HG03571 (cell line): ENCODE measurements around the gene MAP7.

Experiments used
- ATAC-seq: cut with Tn5 transposase; IDR thresholded peaks from one replicate; pipeline ENCODE4 v1.9.1; 2021; ENCODE audit not compliant: unreplicated experiment

The MAP7 gene

GRCh38 chr6:136344420-136344819, 205.8 kb downstream of the MAP7 start:
- no peak for ATAC-seq

- no peak for ATAC-seq
These were observed 206.5 kb downstream of the MAP7 start for GRCh38 chr6:136343700-136344099.

GRCh38 chr6:136343275-136343674, 206.9 kb downstream of the MAP7 start:
- no peak for ATAC-seq

DNA sequence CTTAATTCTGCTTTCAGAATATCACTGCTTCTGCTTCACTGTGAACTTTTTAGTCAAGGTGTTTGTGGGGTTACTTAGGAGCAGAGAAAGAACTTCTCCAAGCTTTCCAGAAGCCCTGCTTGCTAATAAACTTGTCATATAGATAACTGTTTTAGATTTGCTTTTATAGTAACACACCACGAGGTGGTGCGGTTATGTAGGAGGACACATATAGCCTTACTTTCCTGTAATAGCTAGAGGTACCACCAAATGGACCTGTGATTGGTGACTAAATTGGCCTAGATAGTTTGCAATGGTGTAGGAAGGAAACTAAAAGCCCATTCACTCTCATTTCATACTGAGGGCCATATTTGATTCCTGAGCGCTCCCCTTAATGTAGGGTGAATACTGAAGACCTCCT, 208.3 kb downstream of the MAP7 start:
- ATAC-seq = no peak

- ATAC-seq = no peak
These were observed 208.9 kb downstream of the MAP7 start for GRCh38 chr6:136341367-136341766.

- no peak for ATAC-seq
These were observed 211.7 kb downstream of the MAP7 start for GRCh38 chr6:136338486-136338885.

DNA sequence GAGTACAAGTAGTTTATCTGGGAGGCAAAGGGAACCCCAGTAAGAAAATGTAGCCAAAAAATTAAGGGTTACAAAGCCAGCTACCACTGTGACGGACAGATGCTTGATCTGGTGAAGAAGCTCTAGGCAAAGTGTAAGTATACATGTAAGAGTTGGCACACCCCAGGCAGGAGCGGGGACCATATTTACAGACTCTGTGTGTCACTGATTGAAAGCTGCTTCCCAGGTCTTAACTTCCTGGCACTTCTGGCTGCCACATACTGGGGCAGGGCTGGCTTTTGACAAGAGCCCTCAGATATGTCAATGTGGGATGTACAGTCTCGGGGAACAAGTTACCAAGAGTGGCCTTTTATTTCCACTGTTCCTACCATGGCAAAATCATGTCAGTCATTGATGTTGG, 212.6 kb downstream of the MAP7 start:
- ATAC-seq = no peak

DNA sequence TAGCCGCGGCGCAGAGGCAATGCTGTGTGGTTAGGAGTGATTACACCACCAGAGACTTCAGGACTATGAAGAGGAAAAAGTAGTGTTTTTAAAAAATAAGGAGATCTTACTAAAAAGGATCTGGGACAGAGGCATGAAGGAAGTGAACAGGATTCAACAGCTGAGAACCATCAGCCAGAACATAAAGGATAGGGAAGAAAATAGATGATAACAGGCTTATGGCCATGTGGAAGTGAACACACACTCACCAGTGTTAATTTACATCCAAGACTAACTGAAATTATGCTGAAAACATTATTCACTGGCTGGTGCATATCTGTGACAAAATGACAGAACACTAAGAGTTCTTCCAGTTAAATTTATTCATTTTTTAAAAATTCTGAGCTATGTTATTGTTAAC, 213.1 kb downstream of the MAP7 start:
- no peak for ATAC-seq

DNA sequence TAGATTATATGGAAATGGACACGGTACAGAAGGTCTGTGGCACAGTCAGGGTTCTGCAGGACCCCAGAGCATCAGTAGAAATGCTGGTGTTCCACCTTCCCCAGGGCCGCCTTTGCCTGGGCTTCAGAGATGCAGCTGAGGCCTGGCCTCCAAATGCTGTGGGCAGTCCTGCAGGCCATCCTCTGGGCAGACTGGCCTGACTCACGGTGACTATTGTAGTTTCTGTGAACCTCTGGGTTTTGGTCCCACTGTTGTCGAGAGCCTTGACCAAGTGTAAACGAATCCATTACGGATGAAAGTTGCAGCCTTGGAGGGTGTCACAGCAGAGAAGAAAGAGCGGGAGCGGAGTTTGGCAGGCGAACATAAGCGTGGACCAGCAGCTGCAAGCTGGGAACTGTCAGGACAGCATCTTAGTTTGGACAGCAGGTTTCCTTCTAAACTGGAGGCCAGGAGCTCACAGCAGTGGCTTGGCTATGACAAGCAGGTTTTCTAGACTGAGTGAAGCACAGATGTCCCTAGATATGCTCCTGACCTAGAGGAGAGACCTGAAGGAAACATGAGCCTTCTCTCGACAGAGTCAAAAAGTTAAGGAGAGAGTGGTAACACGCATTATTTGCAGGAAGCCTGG, 214.4 kb downstream of the MAP7 start:
- ATAC-seq = no peak

- no peak for ATAC-seq
These were observed 215.4 kb downstream of the MAP7 start for GRCh38 chr6:136334853-136335252.

- no peak for ATAC-seq
These were observed 215.8 kb downstream of the MAP7 start for GRCh38 chr6:136334465-136334846.

- no peak for ATAC-seq
These were observed 216.3 kb downstream of the MAP7 start for GRCh38 chr6:136333824-136334464.

DNA sequence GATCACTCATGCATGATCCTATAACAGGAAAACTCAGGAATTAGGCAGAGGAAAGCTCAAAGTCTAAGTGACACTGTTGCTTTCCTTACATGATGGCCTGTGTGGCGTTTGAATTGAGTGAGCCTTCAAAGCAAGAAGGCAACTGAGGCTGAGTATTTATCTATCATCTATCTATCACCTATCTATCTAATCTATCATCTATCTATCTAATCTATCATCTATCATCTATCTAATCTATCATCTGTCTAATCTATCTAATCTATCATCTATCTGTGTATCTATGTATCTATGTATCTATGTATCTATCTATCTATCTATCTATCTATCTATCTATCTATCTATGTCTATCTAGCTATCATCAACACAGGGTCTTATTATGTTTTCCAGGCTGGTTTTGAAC, 218.8 kb downstream of the MAP7 start:
- no peak for ATAC-seq

- no peak for ATAC-seq
These were observed 219.6 kb downstream of the MAP7 start for GRCh38 chr6:136330634-136331033.

DNA sequence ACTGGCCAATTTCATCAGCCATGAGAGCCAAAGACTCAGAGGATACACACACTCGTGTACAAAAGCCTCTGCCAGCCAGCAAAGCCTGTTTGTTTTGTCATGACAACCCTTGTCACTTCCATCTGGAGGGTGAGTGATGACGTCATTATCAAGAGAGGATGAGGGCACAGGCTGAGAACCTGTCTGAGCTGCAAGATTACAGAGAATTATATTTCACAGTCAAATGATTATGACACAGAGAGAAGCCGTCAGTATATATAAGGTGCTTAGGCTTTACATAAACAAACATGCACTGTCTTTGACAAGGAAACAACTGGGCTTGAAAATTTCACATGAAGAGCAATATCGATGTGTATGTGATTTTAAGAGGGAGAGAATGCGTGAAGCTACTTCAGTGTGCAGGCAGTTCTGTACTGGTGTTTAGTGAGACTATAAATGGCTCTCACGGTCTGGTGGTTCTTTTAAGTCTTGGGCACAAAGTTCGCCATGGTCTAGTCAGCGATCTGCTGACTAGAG, 224.1 kb downstream of the MAP7 start:
- no peak for ATAC-seq

DNA sequence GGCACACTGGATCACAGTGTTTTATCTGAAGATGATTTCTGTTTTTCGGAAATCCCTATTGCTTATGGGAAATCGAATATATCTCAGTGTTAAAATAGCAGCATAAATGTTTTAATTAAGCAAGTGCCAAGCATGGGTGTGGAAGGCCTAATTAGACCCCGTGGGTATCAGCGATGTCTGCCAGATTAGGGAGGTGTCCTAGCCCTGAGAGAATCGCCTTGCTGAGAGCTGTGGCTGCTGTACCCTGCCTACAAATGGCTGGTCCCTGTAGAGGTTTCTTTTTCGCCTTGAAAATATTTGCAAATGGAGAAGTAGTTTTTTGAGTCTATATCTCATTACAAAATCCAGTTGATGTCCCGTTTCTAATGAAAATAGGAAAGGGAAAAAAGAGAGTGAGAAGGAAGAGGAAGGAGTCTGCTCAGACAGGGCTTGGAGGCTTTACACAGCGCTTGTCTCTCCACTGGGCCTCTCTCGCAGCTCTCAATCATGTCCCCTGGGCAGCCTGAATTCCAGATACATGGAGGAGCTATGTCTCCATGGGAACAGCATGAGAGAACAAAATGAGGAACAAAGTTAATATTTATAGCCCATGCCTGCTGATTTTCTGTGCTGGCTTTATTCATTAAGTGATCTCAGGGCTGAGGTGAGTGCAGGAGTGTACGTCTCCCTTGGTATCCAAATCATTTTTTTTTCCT, 225.4 kb downstream of the MAP7 start:
- ATAC-seq = no peak

- no peak for ATAC-seq
These were observed 226.7 kb downstream of the MAP7 start for GRCh38 chr6:136323431-136324112.

DNA sequence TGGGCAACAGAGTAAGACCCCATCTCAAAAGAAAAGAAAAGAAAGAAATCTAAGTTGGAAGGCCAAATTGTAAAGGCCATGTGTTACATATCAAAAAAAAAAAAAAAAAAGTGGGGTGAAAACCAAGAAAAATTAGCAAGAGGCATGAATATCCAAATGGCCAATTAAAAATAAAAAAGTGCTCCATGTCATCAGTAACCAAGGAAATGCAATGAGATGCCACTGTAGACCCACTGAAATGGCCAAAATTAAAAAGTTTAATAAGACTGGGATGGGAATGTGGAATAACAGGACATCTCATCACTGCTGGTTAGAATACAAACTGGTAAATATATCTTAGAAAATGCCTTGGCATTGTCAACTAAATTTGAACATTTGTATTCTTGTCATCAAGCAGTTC, 230.5 kb downstream of the MAP7 start:
- ATAC-seq = no peak

DNA sequence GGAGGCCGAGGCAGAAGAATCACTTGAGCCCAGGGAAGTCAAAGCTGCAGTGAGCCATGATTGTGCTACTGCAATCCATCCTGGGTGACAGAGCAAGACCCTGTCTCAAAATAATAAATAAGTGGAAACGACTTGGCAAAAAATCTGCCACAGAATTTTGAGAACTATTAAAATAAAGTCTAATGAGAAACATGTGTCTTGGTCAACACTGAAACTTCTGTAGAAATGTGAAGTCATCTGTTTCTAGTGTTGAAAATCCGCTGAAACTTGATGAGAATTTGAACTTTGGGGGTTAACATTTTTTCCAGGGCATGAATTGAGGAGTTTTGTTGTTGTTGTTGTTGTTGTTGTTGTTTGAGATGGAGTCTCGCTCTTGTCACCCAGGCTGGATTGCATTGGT, 231.5 kb downstream of the MAP7 start:
- ATAC-seq = no peak

DNA sequence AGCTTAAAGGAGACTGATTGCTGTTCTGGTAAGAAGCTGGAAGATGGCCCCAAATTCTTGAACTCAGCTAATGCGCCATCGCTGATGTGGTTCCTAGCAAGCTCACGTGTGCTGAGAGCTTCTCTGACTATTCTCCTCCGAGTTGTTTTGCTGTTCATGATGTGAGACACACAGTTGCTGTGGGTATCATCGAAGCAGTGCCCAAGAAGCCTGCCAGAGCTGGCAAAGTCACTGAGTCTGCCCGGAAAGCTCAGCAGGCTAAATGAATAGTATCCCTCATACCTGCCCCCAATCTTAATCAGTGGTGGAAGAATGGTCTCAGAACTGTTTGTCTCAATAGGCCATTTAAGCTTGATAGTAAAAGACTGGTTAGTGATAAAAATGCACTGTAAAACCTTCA, 232.3 kb downstream of the MAP7 start:
- ATAC-seq = no peak

- ATAC-seq = no peak
These were observed 233.1 kb downstream of the MAP7 start for GRCh38 chr6:136317021-136317694.
